HepG2 (cell line): ENCODE results near the gene IQCN. TPM values are rescaled to one million over a fixed set of nuclear protein-coding genes. Genes with fewer than 3 reads are reported as not detected.

ENCODE experiments used
- FOXP1 ChIP-seq, 2 experiments: fragments of 450-650 bp in 1 of 2; IDR thresholded peaks; 2 replicates each; pipeline ENCODE4 v1.6.1; 2017 to 2018; ENCODE audit warnings: antibody characterized with exemption in 1 of 2
- HDAC1 ChIP-seq: sonication (generic); formaldehyde crosslinking; IDR thresholded peaks from 2 replicates; pipeline ENCODE4 v1.5.1; 2020; ENCODE audit warnings: mild to moderate bottlenecking, missing genetic modification reagents
- RFXAP ChIP-seq: sonication (generic); formaldehyde crosslinking; IDR thresholded peaks from 2 replicates; pipeline ENCODE4 v1.4.0; 2020; ENCODE audit warnings: missing genetic modification reagents, borderline replicate concordance
- SRSF1 ChIP-seq: fragments of 200-400 bp; formaldehyde crosslinking; optimal IDR thresholded peaks from 2 replicates; pipeline ENCODE3; 2017; ENCODE audit warnings: mild to moderate bottlenecking, low read depth, low read length, moderate library complexity
- ZNF572 ChIP-seq: sonication (generic); formaldehyde crosslinking; IDR thresholded peaks from 2 replicates; pipeline ENCODE4 v1.5.1; 2020; ENCODE audit warnings: mild to moderate bottlenecking, missing genetic modification reagents
- ZNF720 ChIP-seq: sonication (generic); formaldehyde crosslinking; IDR thresholded peaks from 2 replicates; pipeline ENCODE4 v1.4.0; 2020; ENCODE audit warnings: missing genetic modification reagents
- ZNF782 ChIP-seq: sonication (generic); formaldehyde crosslinking; IDR thresholded peaks from 2 replicates; pipeline ENCODE4 v1.4.0; 2020; ENCODE audit warnings: missing genetic modification reagents, mild to moderate bottlenecking, borderline replicate concordance
- polyA plus RNA-seq, 8 experiments: library from polyadenylated mRNA; depleted of rRNA in 3 of 8; stranded (reverse) in 7 of 8; unstranded in 1 of 8; fragments of >200 nt; fragmentation: Illumina TruSeq in 4 of 8; extraction: Trizol in 4 of 8; gene quantifications; 2 replicates each; pipeline versions ENCODE4 v1.2.1 to v1.2.3, GENCODE V29; 2011 to 2016; ENCODE audit warnings: low read depth in 4 of 8, missing spikeins in 1 of 8, mixed read lengths in 1 of 8; ENCODE audit not compliant: insufficient read depth in 1 of 8
- total RNA-seq, 5 experiments: library from RNA; depleted of rRNA; stranded (reverse); fragments of >200 nt; fragmentation: Illumina TruSeq; extraction: Trizol; gene quantifications; 2 replicates each; pipeline ENCODE4 v1.2.3, GENCODE V29; 2016; ENCODE audit warnings: low read depth in 1 of 5
- TF ChIP-seq, protein P1 (sequence below), 2 experiments: fragments of 450-650 bp in 1 of 2; sonication (generic) in 1 of 2; formaldehyde crosslinking in 1 of 2; IDR thresholded peaks; 2 replicates each; pipeline versions ENCODE4 v1.6.1 to v1.8.0; 2016 to 2022; ENCODE audit warnings: antibody characterized with exemption in 1 of 2, mild to moderate bottlenecking in 1 of 2, missing genetic modification reagents in 1 of 2
- TF ChIP-seq, protein P2 (sequence below): sonication (generic); formaldehyde crosslinking; IDR thresholded peaks from 2 replicates; pipeline ENCODE4 v1.4.0; 2020; ENCODE audit warnings: mild to moderate bottlenecking, missing genetic modification reagents
- TF ChIP-seq, protein P3 (sequence below): sonication (generic); formaldehyde crosslinking; IDR thresholded peaks from 2 replicates; pipeline ENCODE4 v1.4.0; 2020; ENCODE audit warnings: missing genetic modification reagents

IQCN gene
- total and polyA plus RNA-seq, 2 of the 13 experiments (the other 11 are each of a cell fraction or from before 2014, with no cell fraction given), result 0.04 to 0.18 TPM

DNA sequence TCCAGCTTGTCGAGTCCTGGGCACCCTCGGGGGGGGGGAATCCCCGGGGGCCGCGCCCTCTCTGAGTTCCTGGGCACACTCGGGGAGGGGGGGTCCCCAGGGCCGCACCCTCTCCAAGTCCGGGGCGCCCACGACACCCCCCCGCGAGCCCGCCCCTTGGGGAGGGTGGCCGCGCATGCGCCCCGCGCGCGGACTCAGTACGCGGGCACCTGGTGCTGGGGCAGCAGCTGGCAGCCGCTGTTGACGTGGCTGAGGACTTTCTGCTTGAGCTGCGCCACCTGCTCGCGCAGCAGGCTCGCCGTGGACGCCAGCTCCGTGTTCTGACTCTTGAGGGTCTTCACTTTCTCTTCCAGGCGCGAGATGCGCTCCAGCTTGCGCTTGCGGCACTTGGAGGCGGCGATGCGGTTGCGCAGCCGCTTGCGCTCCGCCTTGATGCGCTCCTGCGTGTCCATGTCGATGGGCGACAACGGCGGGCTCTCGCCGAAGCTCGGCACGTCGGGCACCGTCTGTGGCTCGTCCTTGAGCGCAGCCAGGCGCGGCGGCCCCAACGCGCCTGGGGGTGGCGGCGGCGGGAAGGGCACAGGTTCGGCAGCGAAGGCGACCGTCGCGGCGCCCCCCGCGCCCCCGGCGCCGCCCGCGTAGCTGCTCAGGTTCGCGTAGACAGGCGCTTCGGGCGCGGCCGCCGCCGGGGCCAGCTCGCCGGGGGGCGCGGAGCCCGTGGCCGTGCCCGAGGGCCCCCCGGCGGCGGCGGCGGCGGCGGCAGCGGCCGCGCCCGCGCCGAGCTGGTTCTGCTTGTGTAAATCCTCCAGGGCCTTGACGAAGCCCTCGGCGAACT lies 6.2 kb upstream of the IQCN start (continued):
- TF ChIP-seq, protein P1, sequence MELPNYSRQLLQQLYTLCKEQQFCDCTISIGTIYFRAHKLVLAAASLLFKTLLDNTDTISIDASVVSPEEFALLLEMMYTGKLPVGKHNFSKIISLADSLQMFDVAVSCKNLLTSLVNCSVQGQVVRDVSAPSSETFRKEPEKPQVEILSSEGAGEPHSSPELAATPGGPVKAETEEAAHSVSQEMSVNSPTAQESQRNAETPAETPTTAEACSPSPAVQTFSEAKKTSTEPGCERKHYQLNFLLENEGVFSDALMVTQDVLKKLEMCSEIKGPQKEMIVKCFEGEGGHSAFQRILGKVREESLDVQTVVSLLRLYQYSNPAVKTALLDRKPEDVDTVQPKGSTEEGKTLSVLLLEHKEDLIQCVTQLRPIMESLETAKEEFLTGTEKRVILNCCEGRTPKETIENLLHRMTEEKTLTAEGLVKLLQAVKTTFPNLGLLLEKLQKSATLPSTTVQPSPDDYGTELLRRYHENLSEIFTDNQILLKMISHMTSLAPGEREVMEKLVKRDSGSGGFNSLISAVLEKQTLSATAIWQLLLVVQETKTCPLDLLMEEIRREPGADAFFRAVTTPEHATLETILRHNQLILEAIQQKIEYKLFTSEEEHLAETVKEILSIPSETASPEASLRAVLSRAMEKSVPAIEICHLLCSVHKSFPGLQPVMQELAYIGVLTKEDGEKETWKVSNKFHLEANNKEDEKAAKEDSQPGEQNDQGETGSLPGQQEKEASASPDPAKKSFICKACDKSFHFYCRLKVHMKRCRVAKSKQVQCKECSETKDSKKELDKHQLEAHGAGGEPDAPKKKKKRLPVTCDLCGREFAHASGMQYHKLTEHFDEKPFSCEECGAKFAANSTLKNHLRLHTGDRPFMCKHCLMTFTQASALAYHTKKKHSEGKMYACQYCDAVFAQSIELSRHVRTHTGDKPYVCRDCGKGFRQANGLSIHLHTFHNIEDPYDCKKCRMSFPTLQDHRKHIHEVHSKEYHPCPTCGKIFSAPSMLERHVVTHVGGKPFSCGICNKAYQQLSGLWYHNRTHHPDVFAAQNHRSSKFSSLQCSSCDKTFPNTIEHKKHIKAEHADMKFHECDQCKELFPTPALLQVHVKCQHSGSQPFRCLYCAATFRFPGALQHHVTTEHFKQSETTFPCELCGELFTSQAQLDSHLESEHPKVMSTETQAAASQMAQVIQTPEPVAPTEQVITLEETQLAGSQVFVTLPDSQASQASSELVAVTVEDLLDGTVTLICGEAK (IDR thresholded peaks at IDR 0.05), result no peak
- TF ChIP-seq, protein P1 (CRISPR knock-in tag; IDR thresholded peaks at IDR 0.05), result no peak
- TF ChIP-seq FOXP1 (IDR thresholded peaks at IDR 0.05) (no peak), FOXP1 (CRISPR knock-in tag; IDR thresholded peaks at IDR 0.05) (no peak), HDAC1 (CRISPR knock-in tag) (0 out of 2 replicates have a peak, but pooled peaks have one; percentile 19), ZNF782 (CRISPR knock-in tag) (peak; percentile 64; the same call in 1 of the 2 replicates), ZNF720 (no peak), RFXAP (CRISPR knock-in tag) (no peak), SRSF1 (peak; percentile 98), ZNF572 (no peak)
- TF ChIP-seq, protein P2, sequence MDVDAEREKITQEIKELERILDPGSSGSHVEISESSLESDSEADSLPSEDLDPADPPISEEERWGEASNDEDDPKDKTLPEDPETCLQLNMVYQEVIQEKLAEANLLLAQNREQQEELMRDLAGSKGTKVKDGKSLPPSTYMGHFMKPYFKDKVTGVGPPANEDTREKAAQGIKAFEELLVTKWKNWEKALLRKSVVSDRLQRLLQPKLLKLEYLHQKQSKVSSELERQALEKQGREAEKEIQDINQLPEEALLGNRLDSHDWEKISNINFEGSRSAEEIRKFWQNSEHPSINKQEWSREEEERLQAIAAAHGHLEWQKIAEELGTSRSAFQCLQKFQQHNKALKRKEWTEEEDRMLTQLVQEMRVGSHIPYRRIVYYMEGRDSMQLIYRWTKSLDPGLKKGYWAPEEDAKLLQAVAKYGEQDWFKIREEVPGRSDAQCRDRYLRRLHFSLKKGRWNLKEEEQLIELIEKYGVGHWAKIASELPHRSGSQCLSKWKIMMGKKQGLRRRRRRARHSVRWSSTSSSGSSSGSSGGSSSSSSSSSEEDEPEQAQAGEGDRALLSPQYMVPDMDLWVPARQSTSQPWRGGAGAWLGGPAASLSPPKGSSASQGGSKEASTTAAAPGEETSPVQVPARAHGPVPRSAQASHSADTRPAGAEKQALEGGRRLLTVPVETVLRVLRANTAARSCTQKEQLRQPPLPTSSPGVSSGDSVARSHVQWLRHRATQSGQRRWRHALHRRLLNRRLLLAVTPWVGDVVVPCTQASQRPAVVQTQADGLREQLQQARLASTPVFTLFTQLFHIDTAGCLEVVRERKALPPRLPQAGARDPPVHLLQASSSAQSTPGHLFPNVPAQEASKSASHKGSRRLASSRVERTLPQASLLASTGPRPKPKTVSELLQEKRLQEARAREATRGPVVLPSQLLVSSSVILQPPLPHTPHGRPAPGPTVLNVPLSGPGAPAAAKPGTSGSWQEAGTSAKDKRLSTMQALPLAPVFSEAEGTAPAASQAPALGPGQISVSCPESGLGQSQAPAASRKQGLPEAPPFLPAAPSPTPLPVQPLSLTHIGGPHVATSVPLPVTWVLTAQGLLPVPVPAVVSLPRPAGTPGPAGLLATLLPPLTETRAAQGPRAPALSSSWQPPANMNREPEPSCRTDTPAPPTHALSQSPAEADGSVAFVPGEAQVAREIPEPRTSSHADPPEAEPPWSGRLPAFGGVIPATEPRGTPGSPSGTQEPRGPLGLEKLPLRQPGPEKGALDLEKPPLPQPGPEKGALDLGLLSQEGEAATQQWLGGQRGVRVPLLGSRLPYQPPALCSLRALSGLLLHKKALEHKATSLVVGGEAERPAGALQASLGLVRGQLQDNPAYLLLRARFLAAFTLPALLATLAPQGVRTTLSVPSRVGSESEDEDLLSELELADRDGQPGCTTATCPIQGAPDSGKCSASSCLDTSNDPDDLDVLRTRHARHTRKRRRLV (CRISPR knock-in tag), result no peak
- TF ChIP-seq, protein P3, sequence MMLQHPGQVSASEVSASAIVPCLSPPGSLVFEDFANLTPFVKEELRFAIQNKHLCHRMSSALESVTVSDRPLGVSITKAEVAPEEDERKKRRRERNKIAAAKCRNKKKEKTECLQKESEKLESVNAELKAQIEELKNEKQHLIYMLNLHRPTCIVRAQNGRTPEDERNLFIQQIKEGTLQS (CRISPR knock-in tag), result peak; percentile 28; the same call in 1 of the 2 replicates
